GM21381 (cell line): ENCODE measurements around the gene ITGB6.

Experiments
- ATAC-seq: cut with Tn5 transposase; IDR thresholded peaks from one replicate; pipeline ENCODE4 v1.9.1; 2021; ENCODE audit warnings: mild to moderate bottlenecking, moderate library complexity; ENCODE audit not compliant: unreplicated experiment

ITGB6 gene, protein sequence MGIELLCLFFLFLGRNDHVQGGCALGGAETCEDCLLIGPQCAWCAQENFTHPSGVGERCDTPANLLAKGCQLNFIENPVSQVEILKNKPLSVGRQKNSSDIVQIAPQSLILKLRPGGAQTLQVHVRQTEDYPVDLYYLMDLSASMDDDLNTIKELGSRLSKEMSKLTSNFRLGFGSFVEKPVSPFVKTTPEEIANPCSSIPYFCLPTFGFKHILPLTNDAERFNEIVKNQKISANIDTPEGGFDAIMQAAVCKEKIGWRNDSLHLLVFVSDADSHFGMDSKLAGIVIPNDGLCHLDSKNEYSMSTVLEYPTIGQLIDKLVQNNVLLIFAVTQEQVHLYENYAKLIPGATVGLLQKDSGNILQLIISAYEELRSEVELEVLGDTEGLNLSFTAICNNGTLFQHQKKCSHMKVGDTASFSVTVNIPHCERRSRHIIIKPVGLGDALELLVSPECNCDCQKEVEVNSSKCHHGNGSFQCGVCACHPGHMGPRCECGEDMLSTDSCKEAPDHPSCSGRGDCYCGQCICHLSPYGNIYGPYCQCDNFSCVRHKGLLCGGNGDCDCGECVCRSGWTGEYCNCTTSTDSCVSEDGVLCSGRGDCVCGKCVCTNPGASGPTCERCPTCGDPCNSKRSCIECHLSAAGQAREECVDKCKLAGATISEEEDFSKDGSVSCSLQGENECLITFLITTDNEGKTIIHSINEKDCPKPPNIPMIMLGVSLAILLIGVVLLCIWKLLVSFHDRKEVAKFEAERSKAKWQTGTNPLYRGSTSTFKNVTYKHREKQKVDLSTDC

DNA sequence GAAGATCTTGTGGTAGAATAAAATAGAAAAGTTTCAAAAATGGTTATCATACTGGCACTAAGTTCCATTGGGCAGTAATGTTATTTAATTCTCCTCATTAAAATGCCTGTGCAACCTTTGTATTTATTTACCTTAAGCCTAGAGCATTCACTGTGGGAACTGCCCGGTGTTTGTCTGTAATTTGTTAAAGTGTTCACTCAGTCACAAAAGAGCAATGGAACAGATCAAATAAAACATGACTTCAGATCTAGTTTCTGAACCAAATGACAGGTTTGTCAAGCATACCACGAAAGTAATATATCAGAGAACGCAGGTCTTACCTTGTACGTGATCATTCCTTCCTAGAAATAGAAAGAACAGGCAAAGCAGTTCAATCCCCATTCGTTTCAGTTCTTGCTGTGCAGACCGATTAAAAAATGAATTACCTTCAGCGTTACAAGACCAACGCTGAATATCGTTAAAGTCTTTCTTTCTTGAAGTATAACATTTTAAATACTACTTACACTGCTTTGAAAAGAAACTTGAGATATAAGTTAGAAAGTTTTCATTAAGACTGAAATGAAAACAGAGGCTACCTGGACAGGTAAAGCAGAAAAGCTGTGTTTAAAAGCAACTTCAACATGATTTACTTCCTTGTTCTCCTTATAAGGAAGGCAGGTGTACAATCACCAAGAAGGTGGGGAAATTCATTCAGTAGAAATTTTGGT is at the start of gene ITGB6:
TSS of gene ITGB6 (minus strand) at position 590 of the 707 bp plus-strand sequence. CDS start at position 381, 209 bp downstream.
- ATAC-seq: no peak

DNA sequence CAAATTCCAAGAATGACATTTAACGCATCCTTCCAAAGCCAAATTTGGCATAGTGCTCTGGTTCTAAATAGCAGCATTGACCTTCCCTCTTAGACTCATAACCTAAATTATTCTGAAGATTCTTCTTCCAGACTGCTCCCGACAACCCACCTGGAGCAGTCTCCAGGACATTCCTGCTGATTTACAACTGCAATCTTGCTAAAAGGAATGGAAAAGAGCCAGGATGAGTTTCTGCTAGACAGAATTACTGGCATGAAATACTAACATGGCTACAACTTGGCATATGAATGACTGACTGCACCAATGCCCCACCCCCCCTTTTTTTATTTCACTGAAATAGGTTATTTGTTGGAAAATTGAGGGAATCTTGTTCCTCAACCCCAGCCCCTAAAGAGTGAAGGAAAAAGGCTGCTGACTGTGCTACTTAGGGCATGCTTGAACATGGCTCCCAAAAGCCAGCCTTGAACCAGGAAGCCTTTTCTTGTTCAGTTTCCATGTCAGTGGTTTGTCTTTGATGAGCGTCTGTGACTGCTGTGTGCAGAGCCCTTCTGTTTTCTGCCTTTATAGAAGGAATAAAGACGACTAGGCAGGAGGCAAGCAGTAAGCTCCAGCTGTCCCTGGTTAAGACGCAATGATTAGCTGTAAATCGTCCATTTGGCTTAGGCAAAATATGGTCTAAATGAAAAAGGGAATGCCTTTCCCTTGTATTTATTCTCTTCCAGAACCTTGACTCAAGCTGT is 47.4 kb upstream of the ITGB6 start:
- ATAC-seq: no peak

DNA sequence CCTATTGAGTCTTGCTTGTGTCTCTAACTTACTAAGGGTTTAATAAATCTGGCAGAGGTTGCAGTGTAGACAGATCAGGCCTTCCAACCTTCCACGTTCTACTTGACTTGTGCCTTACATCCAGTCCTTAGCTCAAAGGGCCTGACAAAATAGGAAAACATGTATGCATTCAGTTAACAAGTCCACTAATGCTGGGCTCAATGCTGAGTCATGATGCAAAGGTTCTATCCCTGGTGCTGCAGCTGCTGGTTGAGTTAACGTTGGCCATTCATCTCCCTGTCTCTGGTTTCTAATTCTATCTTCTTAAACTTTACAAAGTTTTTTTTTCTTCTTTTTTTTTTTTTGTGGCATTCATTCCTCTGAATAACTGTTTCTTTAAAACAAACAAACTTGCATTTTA is 46.3 kb upstream of the ITGB6 start:
- ATAC-seq: no peak

DNA sequence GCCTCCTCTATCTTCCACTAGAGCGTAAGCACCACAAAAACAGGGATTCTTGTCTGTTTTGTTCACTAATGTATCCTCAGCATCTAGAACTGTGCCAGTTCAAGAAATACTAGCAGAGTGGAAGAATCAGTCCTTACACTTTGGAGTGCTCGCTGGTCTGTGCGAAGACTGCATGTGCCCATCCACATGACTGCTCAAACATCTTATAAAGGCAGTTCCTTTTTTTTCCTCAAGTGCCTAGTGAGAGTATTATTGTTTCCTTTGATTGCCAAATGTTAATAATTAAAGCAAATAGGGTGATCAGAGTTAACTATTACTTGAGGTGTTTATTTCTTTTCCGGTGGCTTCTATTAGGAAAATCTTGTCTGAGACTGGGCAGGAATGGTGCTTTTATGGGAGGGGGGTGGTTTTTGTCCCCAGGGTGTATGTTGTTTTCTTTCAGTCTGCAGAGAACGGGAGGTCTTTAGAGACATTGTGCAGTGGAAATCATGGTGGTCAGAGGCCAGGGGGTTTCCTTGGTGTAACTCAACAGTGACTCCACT is 45.6 kb upstream of the ITGB6 start:
- ATAC-seq: no peak

DNA sequence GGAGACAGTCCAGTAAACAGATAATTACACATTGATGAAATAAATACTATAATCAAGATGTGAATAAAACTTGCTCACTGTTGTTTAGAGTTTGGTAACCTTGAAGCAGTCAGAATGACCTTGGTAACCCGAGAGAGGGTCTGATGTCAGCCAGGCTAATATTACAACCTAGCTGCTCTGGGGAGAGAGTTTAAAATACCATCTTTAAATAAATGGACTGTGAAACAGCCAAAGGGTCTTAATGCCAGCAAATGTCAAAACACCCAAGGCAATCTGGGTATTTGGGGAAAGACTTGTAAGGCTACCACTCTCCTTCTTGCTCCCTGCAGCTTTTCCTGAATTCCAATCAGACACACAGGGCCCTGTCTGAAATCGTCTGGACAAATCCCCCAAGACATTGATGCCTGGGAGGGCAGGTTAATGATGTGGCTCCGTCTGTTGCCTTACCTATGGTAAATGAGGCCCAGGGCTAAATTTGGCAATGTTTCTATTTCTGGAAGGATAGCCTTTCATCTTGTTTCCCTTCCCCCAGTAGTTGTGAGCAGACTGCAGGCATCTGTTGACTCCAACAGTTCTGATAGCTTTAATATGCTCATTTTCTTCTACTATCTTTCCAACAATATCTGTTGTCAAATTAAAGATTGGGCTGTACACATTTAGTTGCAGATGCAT is 43.0 kb upstream of the ITGB6 start:
- no peak for ATAC-seq

DNA sequence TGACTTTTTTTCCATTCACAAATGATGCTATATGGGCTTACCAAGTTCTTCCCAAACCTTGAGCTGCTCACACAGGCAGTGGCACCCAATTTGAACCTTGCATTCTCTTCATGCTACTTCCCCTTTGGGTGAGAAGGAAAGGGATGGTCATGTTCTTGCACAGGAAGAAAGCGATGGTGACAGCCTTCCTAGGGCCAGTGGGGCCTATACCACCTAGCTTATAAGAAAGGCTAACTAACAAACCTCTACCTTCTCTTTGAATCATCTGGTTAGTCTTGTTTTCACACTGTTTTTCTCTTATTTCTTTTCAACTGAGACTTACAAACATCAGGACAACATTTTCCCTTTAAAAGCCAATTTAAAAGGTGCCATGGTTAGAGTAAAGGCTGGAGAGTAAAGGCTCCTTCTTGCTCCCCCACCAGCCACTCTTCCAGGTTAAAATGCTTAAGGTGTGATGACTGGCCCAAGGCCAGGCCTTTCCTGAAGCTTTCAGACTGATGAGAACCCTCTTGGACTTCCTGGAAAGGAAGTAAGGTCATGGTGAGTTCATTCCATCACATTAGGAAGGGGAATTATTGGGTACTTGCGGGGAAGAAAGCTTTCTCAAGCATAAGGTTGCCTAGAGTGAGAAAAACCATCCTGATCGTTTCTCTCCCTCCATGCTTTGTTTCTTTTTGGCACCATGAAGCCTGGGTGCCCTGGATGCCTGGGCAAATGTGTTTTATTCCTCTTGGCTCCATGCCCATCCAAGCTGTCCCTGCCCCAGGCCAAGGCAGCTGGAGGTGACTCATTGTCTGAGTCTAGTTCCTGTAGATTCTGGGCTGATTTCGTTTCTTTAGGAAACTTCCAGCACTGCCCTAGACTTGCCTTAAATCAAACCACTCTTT is 41.4 kb upstream of the ITGB6 start:
- no peak for ATAC-seq

DNA sequence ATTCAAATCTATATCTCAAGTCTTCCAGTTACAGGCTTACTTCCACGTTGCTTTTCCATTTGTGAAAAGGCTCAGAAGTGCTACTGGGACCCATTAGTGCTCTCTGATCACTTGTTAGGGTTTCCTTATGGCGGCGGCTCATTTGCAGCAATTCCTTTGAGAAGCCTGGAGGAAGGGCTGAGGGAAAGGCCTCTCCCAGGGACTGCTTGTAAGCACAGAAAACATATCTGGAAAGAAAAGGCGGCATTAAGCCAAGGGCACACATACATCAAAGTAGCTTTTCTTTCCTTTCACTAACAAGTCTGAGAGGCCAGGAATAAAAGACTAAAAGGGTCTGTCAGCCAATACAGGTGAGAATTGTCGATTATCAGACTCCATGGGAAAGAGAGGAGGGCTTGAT is 39.4 kb upstream of the ITGB6 start:
- ATAC-seq: no peak

DNA sequence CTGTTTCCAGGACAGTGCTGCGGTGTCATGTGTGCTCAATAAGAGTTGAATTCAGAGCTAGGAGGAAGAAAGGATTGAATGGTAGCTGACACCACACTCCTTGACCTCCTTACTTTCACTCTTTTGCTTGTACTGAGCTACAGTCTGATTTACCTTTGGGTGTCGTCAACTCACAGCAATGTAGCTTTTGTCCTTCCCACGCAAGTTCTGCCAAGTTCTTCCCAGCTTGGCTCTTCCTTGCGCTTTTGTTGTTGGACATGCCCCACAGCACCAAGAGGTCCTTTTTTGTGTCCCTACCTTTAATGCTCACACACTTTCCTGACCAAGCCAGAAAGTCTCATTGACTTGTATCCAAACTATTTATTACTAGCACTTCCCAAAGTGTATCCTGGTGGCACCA is 38.3 kb upstream of the ITGB6 start:
- ATAC-seq: no peak

DNA sequence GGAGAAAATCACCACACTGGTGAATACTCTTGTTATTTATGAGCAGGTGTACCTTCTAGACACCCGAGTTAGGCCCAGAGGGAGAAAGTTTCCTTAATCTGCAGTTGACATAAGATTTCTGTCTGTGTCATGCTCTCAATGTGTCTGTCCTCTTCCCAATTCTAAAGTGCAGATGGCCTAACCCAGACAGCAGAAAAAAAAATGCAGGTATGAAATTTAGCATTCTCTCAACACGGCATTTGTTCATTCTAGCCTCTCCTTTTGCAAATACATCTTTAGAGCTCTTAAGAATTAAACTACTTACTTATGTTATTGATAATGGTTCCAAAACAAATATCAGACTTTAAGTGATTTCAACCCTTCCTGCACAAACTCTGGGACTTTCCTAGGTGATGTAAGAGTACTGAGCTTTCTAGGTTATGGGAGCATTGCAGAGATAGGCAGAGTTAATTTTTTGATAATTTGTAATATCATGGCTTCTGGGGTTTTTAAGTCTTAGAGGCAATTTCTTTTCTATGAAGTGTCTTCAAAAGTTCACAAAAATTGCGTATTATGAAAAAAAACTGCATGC is 32.9 kb upstream of the ITGB6 start:
- ATAC-seq: no peak

DNA sequence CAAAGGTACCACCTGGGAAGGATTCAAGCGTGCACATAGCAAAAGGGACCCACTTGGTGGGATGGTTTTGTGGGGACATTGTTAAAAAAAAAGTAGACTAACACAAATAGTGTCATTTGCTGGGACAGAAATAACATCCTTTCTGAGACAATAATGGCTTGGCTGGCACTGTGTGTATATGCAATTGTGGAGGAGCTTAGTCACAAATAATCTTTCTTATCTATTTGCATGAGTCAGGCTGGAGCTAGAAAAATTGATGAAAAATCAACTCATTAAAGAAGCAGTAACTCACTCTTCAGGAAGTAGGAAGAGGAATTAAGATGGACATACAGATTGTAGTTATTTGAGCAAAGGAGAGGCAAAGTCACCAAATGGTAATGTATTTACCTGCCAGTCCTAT is 29.5 kb upstream of the ITGB6 start:
- ATAC-seq: no peak

DNA sequence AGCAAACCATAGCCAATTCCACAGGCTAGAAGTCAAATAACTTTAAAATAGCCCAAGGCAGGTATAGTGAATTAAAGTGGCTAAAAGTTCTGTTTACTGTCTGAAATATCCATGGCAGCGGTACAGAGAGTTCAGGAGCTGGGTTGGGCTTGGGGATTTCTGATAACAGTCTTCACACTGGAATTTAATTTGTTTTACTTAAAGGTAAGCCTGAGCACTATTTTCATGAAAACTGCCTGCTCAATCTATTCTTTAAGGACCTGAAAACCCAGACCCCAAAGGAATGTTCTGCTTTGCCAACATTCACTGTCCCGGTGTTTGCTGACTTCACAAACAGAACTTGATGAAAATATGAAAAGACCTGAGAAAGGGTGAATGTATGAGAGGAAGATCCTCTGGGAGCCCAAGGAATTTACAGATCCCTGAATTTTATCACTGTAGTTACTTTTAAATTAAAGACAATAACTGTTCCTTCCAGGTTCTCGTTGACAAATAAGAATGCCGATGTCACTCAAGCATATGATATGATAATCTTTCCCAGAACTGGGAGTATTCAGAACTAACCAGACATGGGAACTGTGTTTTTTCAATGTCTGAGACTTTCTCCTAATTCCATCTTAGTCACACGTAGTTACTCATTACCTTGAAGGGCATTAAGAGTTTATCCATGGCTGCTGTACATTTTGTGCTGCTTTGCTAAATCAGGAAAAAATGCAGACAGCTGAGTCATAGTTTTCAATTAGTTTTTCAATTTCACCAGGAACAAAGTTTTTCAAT is 28.3 kb upstream of the ITGB6 start:
- ATAC-seq: no peak

DNA sequence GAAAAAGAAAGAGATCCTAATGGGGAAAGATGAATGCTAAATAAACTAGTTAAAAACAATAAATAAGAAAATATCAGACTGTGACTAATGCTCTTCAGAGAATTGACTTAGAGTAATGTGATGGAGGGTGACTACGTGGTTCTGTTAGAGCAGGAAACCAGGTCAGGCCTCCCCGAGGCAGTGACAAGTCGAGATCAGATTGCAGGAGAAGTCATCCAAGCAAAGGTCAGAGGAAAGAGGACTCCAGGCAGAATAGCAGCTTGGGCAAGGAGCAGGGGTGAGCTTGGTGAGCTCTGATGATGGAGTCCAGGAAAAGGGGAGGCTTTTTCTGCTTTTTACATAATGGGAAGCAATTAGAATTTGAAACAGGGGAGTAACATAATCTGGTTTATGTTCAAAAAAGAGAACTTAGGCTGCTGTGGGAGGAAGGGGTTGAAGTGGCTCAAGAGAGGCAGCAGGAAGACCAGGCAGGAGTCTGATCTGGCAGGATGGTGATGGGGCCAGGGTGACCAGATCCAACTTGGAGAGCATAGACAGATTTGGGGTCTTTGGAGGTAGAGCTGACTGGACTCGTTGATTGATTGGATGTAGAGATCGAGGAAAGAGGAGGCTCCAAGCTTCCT is 27.3 kb upstream of the ITGB6 start:
- no peak for ATAC-seq

DNA sequence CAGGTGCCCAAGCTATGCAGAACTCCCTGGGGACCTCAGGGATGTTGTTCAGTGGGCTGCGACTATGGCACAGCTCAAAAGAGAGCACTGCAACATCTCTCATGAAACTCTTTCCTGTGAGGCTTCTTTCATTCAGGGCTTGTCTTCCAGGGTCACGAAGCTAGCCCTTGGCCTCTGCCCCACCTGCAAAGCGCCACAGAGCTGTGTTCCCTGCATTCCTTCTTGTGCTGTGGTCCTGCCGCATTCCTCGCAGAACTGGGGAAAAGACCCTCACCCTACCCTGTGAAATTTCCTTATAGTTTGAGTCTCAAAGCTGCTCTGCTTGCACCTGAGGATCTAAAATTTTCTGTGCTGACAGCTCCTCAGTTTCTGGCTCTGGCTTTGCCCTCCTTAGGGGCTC is 26.3 kb upstream of the ITGB6 start:
- no peak for ATAC-seq

DNA sequence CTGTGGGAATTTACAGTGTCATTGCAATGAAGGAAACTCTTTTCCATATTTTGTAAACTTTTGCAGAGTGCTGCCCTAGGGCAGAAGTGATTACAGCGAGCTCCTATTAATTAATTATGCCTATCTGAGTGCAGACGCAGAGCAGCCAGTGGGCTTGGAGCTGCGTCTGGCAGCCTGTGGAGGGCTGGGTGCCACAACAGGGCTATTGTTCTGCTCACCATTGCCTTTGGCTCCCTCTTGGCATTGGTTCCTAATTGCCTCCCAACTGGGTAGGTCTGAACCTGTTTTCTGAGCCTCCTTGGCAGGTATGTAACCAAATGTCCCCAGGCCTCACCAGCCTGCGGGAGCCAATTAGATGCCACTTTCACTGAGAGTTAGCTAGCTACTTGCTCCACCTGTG is 25.6 kb upstream of the ITGB6 start:
- no peak for ATAC-seq

DNA sequence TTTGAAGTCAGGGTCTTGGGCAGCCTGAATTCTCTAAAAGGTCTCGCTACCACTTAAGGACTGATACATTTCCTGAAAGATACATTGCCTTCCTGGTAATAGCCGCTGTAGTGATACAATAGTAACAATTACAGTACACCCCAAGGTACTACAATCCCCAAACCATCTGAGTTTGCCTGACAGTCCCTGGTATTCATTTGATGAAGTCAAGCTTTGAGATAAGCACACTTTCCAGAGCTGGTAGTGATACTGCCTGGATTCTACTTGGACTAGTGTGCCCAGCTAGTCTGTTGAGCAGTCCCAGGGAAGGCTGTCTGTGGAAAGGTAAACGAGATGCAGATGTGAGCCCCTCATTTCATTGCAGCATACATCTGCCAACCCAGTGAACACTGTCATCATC is 24.4 kb upstream of the ITGB6 start:
- ATAC-seq: peak; percentile 6

DNA sequence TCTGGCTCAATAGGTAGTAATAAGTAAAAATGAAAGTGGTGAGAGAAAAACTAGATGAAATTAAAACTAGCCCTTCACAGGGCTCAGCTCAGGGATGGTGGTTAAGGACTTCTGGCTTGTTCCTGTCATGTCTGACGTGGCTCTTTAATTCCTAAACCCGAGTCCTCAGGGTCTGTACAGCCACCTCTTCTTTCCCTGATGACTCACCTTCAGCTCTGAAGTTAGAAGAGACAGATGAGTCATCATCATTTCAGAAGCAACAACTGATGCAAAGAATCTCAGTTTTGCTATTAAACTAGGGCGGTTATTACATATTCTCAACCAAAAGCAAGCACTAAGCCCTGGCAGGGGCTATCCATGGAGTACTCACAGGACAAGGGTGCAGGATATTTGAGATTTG is 24.0 kb upstream of the ITGB6 start:
- ATAC-seq: peak; percentile 96

DNA sequence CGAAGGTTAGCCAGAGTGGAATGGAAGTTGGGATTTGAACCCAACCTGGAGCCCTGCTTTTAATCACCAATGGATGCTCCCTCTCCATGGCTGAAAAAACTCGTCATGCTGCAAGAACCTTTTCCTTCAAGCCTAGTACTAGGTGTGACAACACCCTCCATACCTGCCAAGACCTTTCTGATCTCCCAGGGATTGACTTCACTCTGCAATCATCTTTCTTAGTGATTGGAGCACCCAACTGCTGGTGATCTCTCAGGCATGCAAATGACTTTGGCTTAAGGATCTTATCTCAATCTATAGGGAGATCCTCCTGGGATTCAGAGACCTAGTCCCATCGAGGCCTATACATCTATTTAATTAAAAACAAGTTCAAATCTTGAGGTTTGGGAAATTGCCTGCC is 23.5 kb upstream of the ITGB6 start:
- ATAC-seq: no peak
